ENCODE data around the gene VAMP1.

The VAMP1 gene

DNA sequence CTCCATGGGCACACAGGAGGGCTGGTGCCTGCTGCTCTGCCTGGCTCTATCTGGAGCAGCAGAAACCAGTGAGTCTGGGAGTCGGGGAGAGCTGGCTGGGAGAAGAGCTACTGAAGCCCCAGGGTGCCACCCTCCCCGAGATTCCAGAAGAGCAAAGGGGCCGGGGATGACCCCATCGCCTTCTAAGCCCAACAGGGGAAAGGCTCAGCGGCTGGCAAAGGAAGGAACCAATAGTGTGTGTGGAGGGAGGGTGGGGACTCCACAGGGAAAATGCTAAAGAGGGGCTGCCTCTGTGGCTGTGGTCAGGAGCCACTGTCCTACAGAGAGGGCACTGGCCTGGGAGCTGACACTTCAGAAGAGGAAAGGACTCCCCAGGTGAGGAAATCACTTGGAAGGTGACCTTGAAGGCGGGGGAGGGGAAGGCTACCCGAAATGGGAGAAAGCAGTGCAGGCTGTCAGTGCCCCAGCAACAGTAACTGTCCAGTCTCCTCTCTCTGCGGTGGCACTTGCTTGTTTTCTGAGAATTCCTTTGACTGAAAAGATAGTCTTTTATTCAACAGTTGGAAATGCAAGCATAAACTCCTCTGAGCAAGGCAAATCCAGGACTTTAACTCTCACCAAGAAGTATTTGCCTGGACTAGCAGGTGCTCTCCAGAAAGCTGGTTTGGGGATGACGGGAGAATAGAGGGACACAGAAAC is 18.1 kb downstream of the VAMP1 start:
- H3K4me3 ChIP-seq (replicated peaks in 1 of 2; ENCODE audit: low read depth in 2 of 2, low read length in 2 of 2): peak overlapping the region; percentile 60 to 65
- TF ChIP-seq, protein P1, sequence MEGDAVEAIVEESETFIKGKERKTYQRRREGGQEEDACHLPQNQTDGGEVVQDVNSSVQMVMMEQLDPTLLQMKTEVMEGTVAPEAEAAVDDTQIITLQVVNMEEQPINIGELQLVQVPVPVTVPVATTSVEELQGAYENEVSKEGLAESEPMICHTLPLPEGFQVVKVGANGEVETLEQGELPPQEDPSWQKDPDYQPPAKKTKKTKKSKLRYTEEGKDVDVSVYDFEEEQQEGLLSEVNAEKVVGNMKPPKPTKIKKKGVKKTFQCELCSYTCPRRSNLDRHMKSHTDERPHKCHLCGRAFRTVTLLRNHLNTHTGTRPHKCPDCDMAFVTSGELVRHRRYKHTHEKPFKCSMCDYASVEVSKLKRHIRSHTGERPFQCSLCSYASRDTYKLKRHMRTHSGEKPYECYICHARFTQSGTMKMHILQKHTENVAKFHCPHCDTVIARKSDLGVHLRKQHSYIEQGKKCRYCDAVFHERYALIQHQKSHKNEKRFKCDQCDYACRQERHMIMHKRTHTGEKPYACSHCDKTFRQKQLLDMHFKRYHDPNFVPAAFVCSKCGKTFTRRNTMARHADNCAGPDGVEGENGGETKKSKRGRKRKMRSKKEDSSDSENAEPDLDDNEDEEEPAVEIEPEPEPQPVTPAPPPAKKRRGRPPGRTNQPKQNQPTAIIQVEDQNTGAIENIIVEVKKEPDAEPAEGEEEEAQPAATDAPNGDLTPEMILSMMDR (IDR thresholded peaks at IDR 0.05; ENCODE audit: low read depth, low read length): no peak
- DNase-seq (ENCODE audit: low read depth in 2 of 2): peak in 1 of 2 donors; percentile 8

GRCh38 chr12:6451348-6452244 is 18.9 kb downstream of the VAMP1 start, which contains the start of gene TAPBPL:
Gene TAPBPL (plus strand): TSS chr12:6452042. CDS start chr12:6452249, 207 bp downstream.
- TF ChIP-seq, protein P1 (IDR thresholded peaks at IDR 0.05; ENCODE audit: low read depth, low read length): no peak
- DNase-seq (ENCODE audit: low read depth in 2 of 2): peak; percentile 78 to 87
- peak within 1 kb of the TSS; percentile 60 to 65 for H3K4me3 ChIP-seq (replicated peaks in 1 of 2; ENCODE audit: low read depth in 2 of 2, low read length in 2 of 2)

GRCh38 chr12:6450869-6451347 is 19.6 kb downstream of the VAMP1 start:
- H3K4me3 ChIP-seq (replicated peaks in 1 of 2; ENCODE audit: low read depth in 2 of 2, low read length in 2 of 2): peak overlapping the region; percentile 60 to 65
- DNase-seq (ENCODE audit: low read depth in 2 of 2): no peak
- TF ChIP-seq, protein P1 (IDR thresholded peaks at IDR 0.05; ENCODE audit: low read depth, low read length): no peak

DNA sequence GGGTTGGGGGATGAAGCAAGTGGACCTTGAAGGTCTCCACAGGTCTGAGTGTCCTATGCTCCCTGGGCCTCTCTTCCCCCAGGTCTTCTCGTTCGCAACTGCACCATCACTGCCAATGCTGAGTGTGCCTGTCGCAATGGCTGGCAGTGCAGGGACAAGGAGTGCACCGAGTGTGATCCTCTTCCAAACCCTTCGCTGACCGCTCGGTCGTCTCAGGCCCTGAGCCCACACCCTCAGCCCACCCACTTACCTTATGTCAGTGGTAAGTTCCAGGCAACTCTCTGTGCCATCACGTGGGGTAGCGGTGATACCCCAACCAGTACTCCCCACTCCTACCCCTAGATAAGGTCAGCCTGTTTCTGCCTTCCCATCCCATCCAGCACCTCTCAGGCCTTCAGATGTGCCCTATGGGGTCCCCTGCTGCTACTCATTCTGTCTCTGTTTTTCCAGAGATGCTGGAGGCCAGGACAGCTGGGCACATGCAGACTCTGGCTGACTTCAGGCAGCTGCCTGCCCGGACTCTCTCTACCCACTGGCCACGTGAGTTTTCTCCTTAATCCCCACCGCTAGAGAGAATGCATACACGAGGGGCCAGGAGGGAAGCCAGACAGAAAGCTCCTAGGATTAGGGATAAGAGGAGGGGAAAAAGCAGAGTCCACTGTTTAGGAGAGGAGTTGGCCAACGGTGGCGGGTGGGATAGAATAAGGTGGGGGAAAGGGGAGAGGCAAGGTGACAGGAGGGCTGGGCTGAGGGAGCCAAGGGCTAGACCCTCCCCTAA is 20.2 kb downstream of the VAMP1 start:
- DNase-seq (ENCODE audit: low read depth in 2 of 2): no peak
- TF ChIP-seq, protein P1 (IDR thresholded peaks at IDR 0.05; ENCODE audit: low read depth, low read length): no peak
- peak overlapping the region; percentile 60 to 65 for H3K4me3 ChIP-seq (replicated peaks in 1 of 2; ENCODE audit: low read depth in 2 of 2, low read length in 2 of 2)

- DNase-seq (ENCODE audit: low read depth in 2 of 2): no peak
- H3K4me3 ChIP-seq (replicated peaks in 1 of 2; ENCODE audit: low read depth in 2 of 2, low read length in 2 of 2): no peak within 1 kb of the TSS
- TF ChIP-seq, protein P1 (IDR thresholded peaks at IDR 0.05; ENCODE audit: low read depth, low read length): no peak
Measured at GRCh38 chr12:6444704-6445688, 25.5 kb downstream of the VAMP1 start, which contains the start of gene CD27. Gene CD27 (plus strand): TSS chr12:6444955. CDS start chr12:6445096, 141 bp downstream.
